ENCODE data around the gene CIROP. TPM values are rescaled to one million over a fixed set of nuclear protein-coding genes. Genes with fewer than 3 reads are reported as not detected.

Gene CIROP
- total RNA-seq, 2 experiments from 2014 or later, result not detected

DNA sequence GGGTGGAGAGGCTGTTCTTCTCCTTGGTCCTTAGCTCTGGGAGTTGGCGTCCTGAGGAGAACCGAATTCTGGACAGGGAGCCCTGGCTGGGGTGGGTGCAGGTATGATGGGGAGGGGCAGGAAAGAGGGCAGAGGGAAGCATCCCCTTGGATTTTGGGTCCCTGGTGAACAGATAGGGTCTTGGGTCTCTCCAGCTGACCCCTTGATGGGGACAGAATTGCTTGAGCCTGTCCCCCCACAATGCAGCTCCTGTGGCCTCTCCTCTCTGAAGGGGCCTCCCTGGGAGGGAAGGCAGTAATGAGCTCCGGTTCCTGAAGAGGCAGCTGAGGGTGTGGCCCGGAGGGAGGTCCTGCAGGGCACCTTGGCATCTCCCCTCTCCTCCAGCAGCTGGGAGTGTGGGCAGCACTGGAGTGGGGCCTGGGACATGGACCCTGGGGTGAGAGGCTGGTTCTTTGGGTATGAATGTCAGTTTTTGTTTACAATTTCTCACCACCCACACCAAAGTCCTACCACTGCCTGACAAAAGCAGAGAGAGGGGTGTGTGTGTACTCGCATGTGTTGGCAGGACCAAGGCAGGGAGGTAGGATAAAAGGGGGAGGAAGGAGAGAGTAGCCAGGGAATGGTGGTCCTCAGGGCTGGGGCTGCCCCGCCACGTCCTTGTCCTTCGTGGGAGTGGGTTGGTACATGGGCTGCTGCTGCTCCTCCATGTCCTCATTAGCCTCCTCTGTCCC, 21.9 kb upstream of the CIROP start:
- peaks cover 13% of the 10 kb centered on the region for H3K27me3 Mint-ChIP-seq
- no peaks in the 10 kb centered on the region for H3K36me3 Mint-ChIP-seq (ENCODE audit: low read depth)
- ChIA-PET CTCF (interaction anchor here (0.7 kb wide), 1 partner anchor 27 kb away, joined by 3 read pairs; no protein-coding TSS in a partner anchor), POLR2A (no interaction called here)
- no peak overlapping the region for H3K27ac Mint-ChIP-seq
- H3K4me3 Mint-ChIP-seq, result no peak overlapping the region
- H3K9me3 Mint-ChIP-seq, result no peaks in the 10 kb centered on the region
- peaks cover 14% of the 10 kb centered on the region for H3K4me1 Mint-ChIP-seq
- no peak for DNase-seq

GRCh38 chr14:23125933-23126524, 21.2 kb upstream of the CIROP start:
- Mint-ChIP-seq H3K4me3 (no peak overlapping the region), H3K9me3 (no peaks in the 10 kb centered on the region), H3K27me3 (peaks cover 10% of the 10 kb centered on the region), H3K36me3 (ENCODE audit: low read depth) (no peaks in the 10 kb centered on the region), H3K4me1 (peaks cover 21% of the 10 kb centered on the region), H3K27ac (no peak overlapping the region)
- POLR2A ChIA-PET, result no interaction called here
- CTCF ChIA-PET, result no interaction called here
- no peak for DNase-seq

GRCh38 chr14:23125011-23125410, 20.2 kb upstream of the CIROP start:
- H3K4me3 Mint-ChIP-seq, result no peak overlapping the region
- DNase-seq, result no peak
- H3K27ac Mint-ChIP-seq, result no peak overlapping the region
- peaks cover under 1% of the 10 kb centered on the region for H3K27me3 Mint-ChIP-seq
- ChIA-PET CTCF (interaction anchor here (0.7 to 1.1 kb wide), 2 partner anchors 26 to 63 kb away, joined by 3 read pairs; no protein-coding TSS in a partner anchor), POLR2A (no interaction called here)
- no peaks in the 10 kb centered on the region for H3K36me3 Mint-ChIP-seq (ENCODE audit: low read depth)
- peaks cover 31% of the 10 kb centered on the region for H3K4me1 Mint-ChIP-seq
- H3K9me3 Mint-ChIP-seq, result no peaks in the 10 kb centered on the region

- ChIA-PET CTCF (interaction anchor here (0.7 to 1.1 kb wide), 2 partner anchors 27 to 63 kb away, joined by 3 read pairs; no protein-coding TSS in a partner anchor), POLR2A (no interaction called here)
- no peak overlapping the region for H3K27ac Mint-ChIP-seq
- H3K27me3 Mint-ChIP-seq, result no peaks in the 10 kb centered on the region
- no peaks in the 10 kb centered on the region for H3K9me3 Mint-ChIP-seq
- no peak for DNase-seq
- peaks cover 37% of the 10 kb centered on the region for H3K4me1 Mint-ChIP-seq
- H3K36me3 Mint-ChIP-seq (ENCODE audit: low read depth), result no peaks in the 10 kb centered on the region
- no peak overlapping the region for H3K4me3 Mint-ChIP-seq
Observed at GRCh38 chr14:23124337-23124954, 19.7 kb upstream of the CIROP start.

- Mint-ChIP-seq H3K4me3 (no peak overlapping the region), H3K4me1 (peaks cover 43% of the 10 kb centered on the region), H3K36me3 (ENCODE audit: low read depth) (no peaks in the 10 kb centered on the region), H3K27ac (no peak overlapping the region), H3K27me3 (no peaks in the 10 kb centered on the region), H3K9me3 (no peaks in the 10 kb centered on the region)
- no peak for DNase-seq
- ChIA-PET POLR2A (no interaction called here), CTCF (interaction anchor here (0.7 to 1.1 kb wide), 3 partner anchors 12 to 64 kb away, joined by 3 read pairs; no protein-coding TSS in a partner anchor)
Observed at GRCh38 chr14:23123419-23123818, 18.6 kb upstream of the CIROP start.

DNA sequence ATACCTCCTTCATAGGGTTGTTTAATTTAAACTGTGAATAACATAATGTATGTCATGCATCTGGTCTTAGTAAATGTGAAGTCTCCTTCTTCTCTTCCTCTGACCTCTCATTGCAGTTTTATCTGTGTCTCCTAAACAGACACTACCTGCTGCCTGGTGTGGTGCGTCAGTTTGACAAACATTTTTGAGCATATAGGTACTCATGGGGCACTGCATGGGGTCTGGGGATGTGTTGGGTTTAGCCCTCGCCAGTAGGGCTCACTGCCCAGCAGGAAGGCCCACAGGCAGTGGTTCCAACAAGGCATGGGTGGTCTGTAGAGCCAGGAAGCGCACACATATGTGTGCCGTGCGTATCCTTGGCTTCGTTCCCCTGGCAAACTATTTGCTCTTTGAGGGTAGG, 17.3 kb upstream of the CIROP start:
- DNase-seq, result no peak
- Mint-ChIP-seq H3K27ac (no peak overlapping the region), H3K4me1 (peaks cover 38% of the 10 kb centered on the region), H3K9me3 (no peaks in the 10 kb centered on the region), H3K4me3 (no peak overlapping the region), H3K27me3 (no peaks in the 10 kb centered on the region), H3K36me3 (ENCODE audit: low read depth) (no peaks in the 10 kb centered on the region)
- ChIA-PET POLR2A (no interaction called here), CTCF (interaction anchor here (0.7 to 3.0 kb wide), 12 partner anchors 11 to 258 kb away, joined by 3 to 37 read pairs (median 8); partner anchors contain the start of gene PABPN1)

DNA sequence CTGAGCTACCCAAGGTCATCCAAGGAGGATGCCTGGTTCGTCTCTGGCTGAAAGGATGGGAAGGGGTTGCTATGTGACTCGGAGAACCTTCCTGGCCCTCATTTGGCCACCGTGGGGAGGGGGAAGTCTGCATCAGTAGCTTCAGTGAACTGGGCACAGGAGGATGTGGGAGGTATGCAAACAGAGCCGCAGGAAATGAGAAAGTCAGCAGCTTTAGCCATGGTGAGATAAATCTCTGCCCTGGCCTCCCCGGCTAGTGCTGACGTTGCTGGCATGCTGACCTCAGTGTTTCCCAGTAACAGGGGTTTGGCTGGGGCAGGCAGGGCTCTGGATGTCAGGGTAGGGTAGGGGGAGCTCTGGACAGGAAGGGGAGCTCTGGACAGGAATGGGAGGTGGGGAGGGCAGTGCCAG, 16.6 kb upstream of the CIROP start:
- ChIA-PET CTCF (interaction anchor here (0.7 to 3.0 kb wide), 24 partner anchors 11 to 258 kb away, joined by 3 to 37 read pairs (median 4); partner anchors contain the start of genes PABPN1 and SLC7A8), POLR2A (interaction anchor here (0.6 kb wide), 1 partner anchor 64 kb away, joined by 3 read pairs; no protein-coding TSS in a partner anchor)
- DNase-seq, result no peak
- Mint-ChIP-seq H3K4me3 (no peak overlapping the region), H3K36me3 (ENCODE audit: low read depth) (no peaks in the 10 kb centered on the region), H3K9me3 (no peaks in the 10 kb centered on the region), H3K27ac (peak overlapping the region; percentile 67), H3K4me1 (peaks cover 38% of the 10 kb centered on the region), H3K27me3 (no peaks in the 10 kb centered on the region)

GRCh38 chr14:23120541-23121251, 15.9 kb upstream of the CIROP start:
- H3K27me3 Mint-ChIP-seq, result no peaks in the 10 kb centered on the region
- peak; percentile 86 for DNase-seq
- CTCF ChIA-PET, result interaction anchor here (0.6 to 3.0 kb wide), 38 partner anchors 9 to 259 kb away, joined by 3 to 37 read pairs (median 4); partner anchors contain the start of genes ACIN1, C14orf119, CIROP and PABPN1
- POLR2A ChIA-PET, result interaction anchor here (2.0 kb wide), 1 partner anchor 26 kb away, joined by 12 read pairs; the partner anchor contains the start of genes ACIN1 and C14orf119
- peak overlapping the region; percentile 91 for H3K27ac Mint-ChIP-seq
- H3K4me3 Mint-ChIP-seq, result peak overlapping the region; percentile 57
- peaks cover 38% of the 10 kb centered on the region for H3K4me1 Mint-ChIP-seq
- H3K9me3 Mint-ChIP-seq, result no peaks in the 10 kb centered on the region
- H3K36me3 Mint-ChIP-seq (ENCODE audit: low read depth), result no peaks in the 10 kb centered on the region

DNA sequence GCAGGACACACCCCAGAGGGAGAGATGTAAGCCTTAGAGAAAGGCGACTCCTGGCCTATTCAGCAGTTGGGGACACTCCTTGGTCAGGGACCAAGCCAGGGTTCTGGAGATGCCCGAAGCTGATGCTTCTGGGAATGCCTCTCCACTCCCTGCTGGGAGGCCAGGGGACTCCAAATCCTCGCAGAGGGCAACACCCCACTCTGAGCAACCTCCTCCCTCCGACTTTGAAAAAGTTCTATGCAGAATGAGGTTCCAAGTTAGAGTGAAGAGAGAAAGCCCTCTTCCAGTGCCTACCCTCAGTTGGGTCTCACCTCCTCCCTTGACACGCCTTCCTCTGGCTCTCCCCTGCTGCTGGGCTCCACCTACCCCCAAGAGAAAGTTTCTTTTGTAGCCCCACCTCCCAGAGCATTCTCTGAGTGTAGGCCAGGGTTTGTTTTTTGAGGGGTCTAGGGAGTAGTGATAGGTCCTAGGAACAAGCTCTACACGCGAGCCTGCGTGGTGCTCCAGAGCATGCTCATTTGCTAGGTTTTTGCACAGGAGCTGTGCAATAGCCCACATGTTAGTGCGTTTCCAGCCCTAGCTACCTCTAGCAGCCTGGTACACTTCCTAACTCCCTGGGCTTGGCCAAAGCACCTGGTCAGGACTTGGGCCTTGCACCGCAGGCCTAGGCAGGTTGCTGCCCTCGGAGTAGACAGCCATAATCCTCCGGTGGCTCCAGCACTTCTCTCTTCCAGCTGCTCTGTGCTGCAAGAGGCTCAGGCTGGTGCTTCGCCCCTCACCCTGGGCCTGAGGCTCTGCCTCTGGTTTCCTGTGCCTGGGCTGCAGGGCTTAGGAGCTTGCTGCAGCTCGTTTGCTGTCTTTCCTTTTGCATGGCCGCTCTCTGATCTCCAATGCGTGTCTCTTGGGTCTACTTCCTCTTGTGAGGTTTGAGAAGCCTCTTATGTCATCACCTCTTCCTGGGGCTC, 14.9 kb upstream of the CIROP start:
- no peaks in the 10 kb centered on the region for H3K9me3 Mint-ChIP-seq
- H3K27me3 Mint-ChIP-seq, result no peaks in the 10 kb centered on the region
- H3K27ac Mint-ChIP-seq, result peak overlapping the region; percentile 91
- ChIA-PET POLR2A (interaction anchor here (0.5 to 2.0 kb wide), 2 partner anchors 25 to 1552 kb away, joined by 3 to 12 read pairs; partner anchors contain the start of genes ACIN1 and C14orf119), CTCF (interaction anchor here (0.6 to 3.0 kb wide), 15 partner anchors 9 to 146 kb away, joined by 3 to 37 read pairs (median 5); partner anchors contain the start of gene SLC7A8)
- H3K4me1 Mint-ChIP-seq, result peaks cover 43% of the 10 kb centered on the region
- H3K4me3 Mint-ChIP-seq, result peak overlapping the region; percentile 57
- DNase-seq, result peak; percentile 65
- no peaks in the 10 kb centered on the region for H3K36me3 Mint-ChIP-seq (ENCODE audit: low read depth)

- H3K9me3 Mint-ChIP-seq, result no peaks in the 10 kb centered on the region
- H3K4me1 Mint-ChIP-seq, result peaks cover 49% of the 10 kb centered on the region
- H3K4me3 Mint-ChIP-seq, result peak within 1 kb of the TSS; percentile 57
- no peak for DNase-seq
- H3K36me3 Mint-ChIP-seq (ENCODE audit: low read depth), result no peaks in the 10 kb centered on the region
- H3K27ac Mint-ChIP-seq, result peak within 1 kb of the TSS; percentile 91
- ChIA-PET POLR2A (interaction anchor here (2.0 kb wide), 1 partner anchor 24 kb away, joined by 12 read pairs; the partner anchor contains the start of genes ACIN1 and C14orf119), CTCF (interaction anchor here (2.9 to 3.0 kb wide), 2 partner anchors 20 to 70 kb away, joined by 15 to 37 read pairs; no protein-coding TSS in a partner anchor)
- no peaks in the 10 kb centered on the region for H3K27me3 Mint-ChIP-seq
Observed at GRCh38 chr14:23118506-23119362, 13.9 kb upstream of the CIROP start, which contains the start of gene CEBPE. TSS of gene CEBPE (minus strand) at chr14:23119255. CDS start at chr14:23119091, 164 bp downstream.
